Uterus (tissue), 2 donors: ENCODE results near the gene PCK1.

Experiments
- POLR2A ChIP-seq, 2 donors: fragments of 450-650 bp; IDR thresholded peaks; one replicate each; pipeline ENCODE4 v1.6.1; 2016; ENCODE audit warnings: antibody characterized with exemption in 2 of 2, mild to moderate bottlenecking in 1 of 2, moderate library complexity in 1 of 2
- TF ChIP-seq, protein P1 (sequence below), 4 experiments: fragments of 200-600 bp in 2 of 4; fragments of 450-650 bp in 2 of 4; sonication (generic) in 2 of 4; IDR thresholded peaks; one replicate each; pipeline ENCODE4 v1.5.1; 2016 to 2019; ENCODE audit warnings: antibody characterized with exemption in 4 of 4, mild to moderate bottlenecking in 2 of 4, moderate library complexity in 1 of 4

DNA sequence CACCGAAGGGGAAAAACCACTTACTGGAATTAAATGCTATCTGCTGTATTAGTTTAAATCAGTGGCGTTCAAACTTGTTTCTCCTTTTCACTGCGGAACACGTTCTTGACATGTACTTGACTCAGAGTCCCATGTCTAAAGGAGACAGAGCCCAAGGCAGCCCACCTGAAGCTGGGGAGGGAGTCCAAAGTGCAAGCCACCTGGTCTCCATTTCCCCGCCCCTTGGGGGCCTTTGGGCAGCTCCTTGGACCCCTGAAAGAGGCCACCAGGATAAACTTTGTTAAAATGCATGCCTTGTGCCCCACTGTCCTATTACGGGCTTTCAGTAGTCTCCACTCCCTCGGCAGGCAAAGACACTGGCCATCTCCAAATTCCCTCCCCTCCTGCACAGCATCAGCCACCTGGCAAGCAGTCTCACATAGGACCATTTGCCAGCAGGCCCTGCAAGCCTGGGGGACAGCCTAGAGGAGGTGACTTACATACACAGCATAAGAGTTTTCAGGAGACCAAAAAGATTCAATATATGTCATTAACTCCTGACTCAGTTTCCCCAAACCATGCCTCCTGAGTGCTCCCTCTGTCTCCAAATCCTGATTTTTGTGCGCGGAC lies 6.7 kb downstream of the PCK1 start:
- TF ChIP-seq, protein P1, sequence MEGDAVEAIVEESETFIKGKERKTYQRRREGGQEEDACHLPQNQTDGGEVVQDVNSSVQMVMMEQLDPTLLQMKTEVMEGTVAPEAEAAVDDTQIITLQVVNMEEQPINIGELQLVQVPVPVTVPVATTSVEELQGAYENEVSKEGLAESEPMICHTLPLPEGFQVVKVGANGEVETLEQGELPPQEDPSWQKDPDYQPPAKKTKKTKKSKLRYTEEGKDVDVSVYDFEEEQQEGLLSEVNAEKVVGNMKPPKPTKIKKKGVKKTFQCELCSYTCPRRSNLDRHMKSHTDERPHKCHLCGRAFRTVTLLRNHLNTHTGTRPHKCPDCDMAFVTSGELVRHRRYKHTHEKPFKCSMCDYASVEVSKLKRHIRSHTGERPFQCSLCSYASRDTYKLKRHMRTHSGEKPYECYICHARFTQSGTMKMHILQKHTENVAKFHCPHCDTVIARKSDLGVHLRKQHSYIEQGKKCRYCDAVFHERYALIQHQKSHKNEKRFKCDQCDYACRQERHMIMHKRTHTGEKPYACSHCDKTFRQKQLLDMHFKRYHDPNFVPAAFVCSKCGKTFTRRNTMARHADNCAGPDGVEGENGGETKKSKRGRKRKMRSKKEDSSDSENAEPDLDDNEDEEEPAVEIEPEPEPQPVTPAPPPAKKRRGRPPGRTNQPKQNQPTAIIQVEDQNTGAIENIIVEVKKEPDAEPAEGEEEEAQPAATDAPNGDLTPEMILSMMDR (IDR thresholded peaks at IDR 0.05) = no peak
- no peak for TF ChIP-seq POLR2A (IDR thresholded peaks at IDR 0.05)
